Tibial artery (tissue), 4 donors: Measurements from ENCODE around the gene HDDC3.

Experiments
- DNase-seq, 2 donors: peaks; one replicate each; pipeline ENCODE4 v3.0.0-alpha.2; 2019
- H3K27ac ChIP-seq, 2 donors: fragments of 200-600 bp; sonication (generic) in 1 of 2; 1 replicate in 1 of 2; 2 replicates in 1 of 2; pipeline ENCODE4 v1.5.1; 2018 to 2019; ENCODE audit warnings: mild to moderate bottlenecking in 1 of 2
- H3K27me3 ChIP-seq, 2 donors: fragments of 200-600 bp; sonication (generic) in 1 of 2; one replicate each; pipeline versions ENCODE4 v1.5.1 to v1.6.0; 2016 to 2019
- H3K36me3 ChIP-seq, 3 donors: fragments of 200-600 bp; sonication (generic) in 2 of 3; one replicate each; pipeline ENCODE4 v1.5.1; 2016 to 2019; ENCODE audit warnings: mild to moderate bottlenecking in 2 of 3
- H3K4me1 ChIP-seq, 4 donors: fragments of 200-600 bp; sonication (generic) in 2 of 4; 1 replicate in 3 of 4; 2 replicates in 1 of 4; pipeline ENCODE4 v1.5.1; 2016 to 2019
- H3K4me3 ChIP-seq, 2 donors: fragments of 200-600 bp; sonication (generic) in 1 of 2; 1 replicate in 1 of 2; 2 replicates in 1 of 2; pipeline ENCODE4 v1.5.1; 2018 to 2019; ENCODE audit warnings: mild to moderate bottlenecking in 2 of 2
- H3K9me3 ChIP-seq, 3 donors: fragments of 200-600 bp; sonication (generic) in 1 of 3; one replicate each; pipeline ENCODE4 v1.5.1; 2016 to 2019
- intact Hi-C: fragments of 100-400 bp; cut with DNase I; formaldehyde crosslinking; loops from one replicate; pipeline ENCODE4 v1.15.0; 2023; ENCODE audit warnings: low total_unique reads
- TF ChIP-seq, protein P1 (sequence below), 2 experiments: fragments of 200-600 bp in 1 of 2; fragments of 450-650 bp in 1 of 2; IDR thresholded peaks; one replicate each; pipeline ENCODE4 v1.5.1; 2017 to 2019; ENCODE audit warnings: antibody characterized with exemption in 2 of 2, mild to moderate bottlenecking in 1 of 2, moderate library complexity in 1 of 2

Gene HDDC3

DNA sequence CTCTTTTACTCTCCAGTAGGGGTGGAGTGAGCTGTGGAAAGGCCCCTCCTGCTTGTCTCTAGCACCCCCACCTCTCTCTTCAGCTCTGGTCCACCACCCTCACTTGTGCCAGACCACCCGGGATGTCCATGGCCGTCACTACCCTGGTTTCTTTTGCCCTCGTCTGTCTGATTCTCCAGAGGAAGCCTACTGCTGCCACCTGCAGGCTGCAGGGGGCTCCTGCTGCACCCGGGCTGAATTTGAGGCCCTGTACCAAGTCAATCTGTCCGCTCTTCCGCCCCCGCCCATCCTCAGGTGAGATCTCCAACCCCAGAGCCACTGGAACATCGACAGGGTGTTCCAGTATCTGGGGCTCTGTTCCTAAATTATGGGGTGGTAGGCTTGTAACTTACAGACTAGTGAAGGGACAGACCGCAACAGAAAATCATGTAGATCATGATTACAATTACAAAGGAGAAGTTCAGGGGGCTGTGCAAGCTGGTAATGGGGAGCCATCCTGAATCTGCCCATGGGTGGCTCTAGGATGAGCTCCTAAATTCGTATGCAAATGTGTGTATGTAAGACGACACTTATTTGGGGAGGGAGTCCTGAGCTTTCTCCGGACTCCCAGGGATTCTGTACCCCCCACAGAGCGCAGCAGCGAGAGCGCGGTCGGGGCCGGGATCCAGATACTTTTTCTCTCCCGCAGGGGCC lies 2.1 kb upstream of the HDDC3 start:
- Histone ChIP-seq H3K4me1 (peaks cover 0 to 52% (median 41%) of the 10 kb centered on the region in 4 donors), H3K27me3 (no peaks in the 10 kb centered on the region), H3K36me3 (peaks cover 5 to 30% (median 11%) of the 10 kb centered on the region in 3 donors), H3K27ac (peak overlapping the region; percentile 82 to 90), H3K4me3 (peak overlapping the region; percentile 65 to 91), H3K9me3 (no peaks in the 10 kb centered on the region)
- TF ChIP-seq, protein P1, sequence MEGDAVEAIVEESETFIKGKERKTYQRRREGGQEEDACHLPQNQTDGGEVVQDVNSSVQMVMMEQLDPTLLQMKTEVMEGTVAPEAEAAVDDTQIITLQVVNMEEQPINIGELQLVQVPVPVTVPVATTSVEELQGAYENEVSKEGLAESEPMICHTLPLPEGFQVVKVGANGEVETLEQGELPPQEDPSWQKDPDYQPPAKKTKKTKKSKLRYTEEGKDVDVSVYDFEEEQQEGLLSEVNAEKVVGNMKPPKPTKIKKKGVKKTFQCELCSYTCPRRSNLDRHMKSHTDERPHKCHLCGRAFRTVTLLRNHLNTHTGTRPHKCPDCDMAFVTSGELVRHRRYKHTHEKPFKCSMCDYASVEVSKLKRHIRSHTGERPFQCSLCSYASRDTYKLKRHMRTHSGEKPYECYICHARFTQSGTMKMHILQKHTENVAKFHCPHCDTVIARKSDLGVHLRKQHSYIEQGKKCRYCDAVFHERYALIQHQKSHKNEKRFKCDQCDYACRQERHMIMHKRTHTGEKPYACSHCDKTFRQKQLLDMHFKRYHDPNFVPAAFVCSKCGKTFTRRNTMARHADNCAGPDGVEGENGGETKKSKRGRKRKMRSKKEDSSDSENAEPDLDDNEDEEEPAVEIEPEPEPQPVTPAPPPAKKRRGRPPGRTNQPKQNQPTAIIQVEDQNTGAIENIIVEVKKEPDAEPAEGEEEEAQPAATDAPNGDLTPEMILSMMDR (IDR thresholded peaks at IDR 0.05) = peak; percentile 72 to 89
- DNase-seq = peak; percentile 82 to 92
- intact Hi-C loops = loop anchor here (5.0 to 10.0 kb wide), 2 partner anchors 62 to 330 kb away; no protein-coding TSS in a partner anchor

DNA sequence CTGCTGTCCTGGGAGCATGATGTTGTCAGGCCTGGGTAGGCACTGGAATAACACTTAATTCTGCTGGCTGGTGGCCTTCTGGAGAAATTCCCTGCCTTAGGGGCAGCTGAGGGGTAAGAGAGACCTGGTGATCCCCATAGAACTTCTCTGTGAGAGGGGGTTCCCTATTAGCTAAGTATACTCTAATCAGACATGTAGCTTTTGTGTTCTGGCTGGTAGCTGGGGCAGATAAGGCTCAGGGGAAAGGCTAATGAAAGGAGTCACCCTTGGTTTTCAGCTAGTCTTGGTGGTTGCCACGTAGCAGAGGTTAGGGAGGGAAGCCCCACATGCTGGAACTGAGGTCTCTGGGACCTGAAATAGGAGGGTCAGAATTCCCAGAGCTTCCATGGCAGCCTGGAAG lies 952 bp upstream of the HDDC3 start:
- Histone ChIP-seq H3K36me3 (peaks cover 0 to 19% (median 6%) of the 10 kb centered on the region in 3 donors), H3K27ac (peak overlapping the region in 1 of 2 donors; percentile 96)

DNA sequence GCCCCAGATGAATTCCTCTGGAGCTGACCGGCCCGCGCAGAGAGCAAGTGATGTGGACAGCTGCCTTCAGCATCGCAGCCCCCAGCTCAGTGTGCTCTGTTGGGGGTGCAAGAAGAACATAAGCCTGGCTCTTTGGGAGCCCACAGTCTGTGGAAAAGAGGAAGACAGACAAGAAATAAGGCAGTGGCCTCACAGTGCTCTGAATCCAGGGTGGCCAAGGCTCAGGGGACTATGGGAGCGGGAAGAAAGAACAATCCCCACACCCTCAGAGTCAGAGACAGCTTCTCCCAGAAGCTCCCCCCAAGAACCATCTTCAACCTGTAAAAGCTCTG lies 277 bp upstream of the HDDC3 start:
- intact Hi-C loops = loop anchor here (5.0 to 10.0 kb wide), 2 partner anchors 60 to 332 kb away; no protein-coding TSS in a partner anchor

More for the DNA sequence above, 952 bp upstream of the HDDC3 start:
- DNase-seq = no peak
- TF ChIP-seq, protein P1 (IDR thresholded peaks at IDR 0.05) = no peak
- H3K27me3 ChIP-seq = no peaks in the 10 kb centered on the region
- no peak overlapping the region for H3K4me3 ChIP-seq
- intact Hi-C loops = loop anchor here (5.0 to 10.0 kb wide), 2 partner anchors 61 to 332 kb away; no protein-coding TSS in a partner anchor
- H3K9me3 ChIP-seq = no peaks in the 10 kb centered on the region
- peaks cover 0 to 57% (median 41%) of the 10 kb centered on the region in 4 donors for H3K4me1 ChIP-seq

GRCh38 chr15:90931575-90931827 lies 848 bp downstream of the HDDC3 start:
- Histone ChIP-seq H3K27ac (peak overlapping the region; percentile 87 to 96), H3K36me3 (peaks cover 0 to 4% (median 0%) of the 10 kb centered on the region in 3 donors), H3K4me1 (peaks cover 0 to 50% (median 37%) of the 10 kb centered on the region in 4 donors), H3K27me3 (no peaks in the 10 kb centered on the region), H3K4me3 (peak overlapping the region; percentile 69 to 81), H3K9me3 (no peaks in the 10 kb centered on the region)
- intact Hi-C loops = loop anchor here (2.0 to 10.0 kb wide), 3 partner anchors 29 to 333 kb away; partner anchors contain the start of gene MAN2A2
- TF ChIP-seq, protein P1 (IDR thresholded peaks at IDR 0.05) = peak in 1 of 2 experiments; percentile 33
- no peak for DNase-seq

More for the DNA sequence above, 277 bp upstream of the HDDC3 start:
- H3K9me3 ChIP-seq = no peaks in the 10 kb centered on the region
- H3K4me1 ChIP-seq = peaks cover 0 to 57% (median 41%) of the 10 kb centered on the region in 4 donors
- no peaks in the 10 kb centered on the region for H3K27me3 ChIP-seq
- H3K4me3 ChIP-seq = peak overlapping the region; percentile 69 to 81
- H3K36me3 ChIP-seq = peaks cover 0 to 15% (median 0%) of the 10 kb centered on the region in 3 donors
- TF ChIP-seq, protein P1 (IDR thresholded peaks at IDR 0.05) = no peak
- H3K27ac ChIP-seq = peak overlapping the region; percentile 87 to 96
- DNase-seq = no peak

DNA sequence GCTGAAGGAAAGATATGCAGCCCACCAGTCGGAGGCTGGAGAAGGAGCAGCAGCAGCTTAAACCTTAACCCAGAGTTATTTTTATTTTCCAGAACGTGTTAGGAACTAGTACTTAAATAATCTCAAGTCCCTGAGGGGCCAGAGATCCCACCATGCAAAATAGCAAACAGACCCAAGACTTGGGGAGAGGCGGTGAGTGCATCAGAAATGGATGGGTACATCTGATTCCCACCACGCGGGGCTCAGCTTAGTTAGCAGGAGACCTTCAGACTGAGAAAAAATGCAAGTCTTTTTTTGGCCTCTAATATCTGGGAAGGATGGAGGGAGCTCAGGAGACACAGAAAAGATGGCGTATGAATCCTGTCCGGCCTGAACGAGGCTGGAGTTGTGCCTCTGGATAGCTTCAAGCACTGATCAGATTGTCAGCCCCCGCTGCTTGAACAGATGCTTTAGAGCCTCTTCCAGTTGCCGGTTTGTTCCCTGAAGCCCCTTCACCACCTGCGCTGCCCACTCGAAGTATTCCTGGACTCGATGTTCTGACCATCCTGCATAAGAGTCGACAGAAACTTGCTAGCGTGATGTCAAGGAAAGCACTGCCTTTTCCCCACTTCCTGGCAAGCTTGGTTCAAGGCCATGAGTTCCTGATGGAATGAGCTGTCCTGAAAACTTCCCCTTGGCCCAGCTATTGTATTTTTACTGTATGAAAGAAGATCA lies 1.3 kb downstream of the HDDC3 start:
- peaks cover 0 to 45% (median 33%) of the 10 kb centered on the region in 4 donors for H3K4me1 ChIP-seq
- H3K9me3 ChIP-seq = no peaks in the 10 kb centered on the region
- TF ChIP-seq, protein P1 (IDR thresholded peaks at IDR 0.05) = no peak
- H3K36me3 ChIP-seq = no peaks in the 10 kb centered on the region
- H3K27ac ChIP-seq = peak overlapping the region; percentile 95 to 96
- intact Hi-C loops = loop anchor here (2.0 to 10.0 kb wide), 3 partner anchors 28 to 334 kb away; partner anchors contain the start of gene MAN2A2
- no peak for DNase-seq
- H3K27me3 ChIP-seq = no peaks in the 10 kb centered on the region
- peak overlapping the region; percentile 68 to 77 for H3K4me3 ChIP-seq
